GM21717 (cell line): ENCODE measurements around the gene P2RY13.

Experiments
- ATAC-seq: cut with Tn5 transposase; IDR thresholded peaks from one replicate; pipeline ENCODE4 v1.9.1; 2021; ENCODE audit warnings: mild to moderate bottlenecking, moderate library complexity; ENCODE audit not compliant: unreplicated experiment

The P2RY13 gene

DNA sequence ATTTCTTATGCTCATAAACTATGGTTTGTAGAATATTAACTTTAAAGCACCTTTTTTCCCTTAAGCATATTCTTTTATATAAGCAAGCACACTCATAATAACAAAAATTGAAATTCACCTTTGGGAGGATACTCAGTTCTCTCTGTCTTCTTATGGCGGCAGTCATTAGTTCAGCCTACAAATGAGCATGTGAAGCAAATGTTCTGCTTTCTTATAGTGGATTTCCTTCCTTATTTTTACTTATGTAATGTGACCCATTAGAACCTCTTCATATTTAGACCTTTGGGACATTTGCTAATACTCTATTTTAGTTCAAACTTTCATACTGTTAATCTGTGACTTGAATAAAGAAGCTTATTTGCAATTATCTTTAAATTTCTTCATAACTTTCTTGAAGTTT, at the start of gene P2RY13:
TSS of gene P2RY13 (minus strand) at position 187 of the 400 bp plus-strand sequence. CDS start at position 166, 21 bp downstream.
- no peak for ATAC-seq

DNA sequence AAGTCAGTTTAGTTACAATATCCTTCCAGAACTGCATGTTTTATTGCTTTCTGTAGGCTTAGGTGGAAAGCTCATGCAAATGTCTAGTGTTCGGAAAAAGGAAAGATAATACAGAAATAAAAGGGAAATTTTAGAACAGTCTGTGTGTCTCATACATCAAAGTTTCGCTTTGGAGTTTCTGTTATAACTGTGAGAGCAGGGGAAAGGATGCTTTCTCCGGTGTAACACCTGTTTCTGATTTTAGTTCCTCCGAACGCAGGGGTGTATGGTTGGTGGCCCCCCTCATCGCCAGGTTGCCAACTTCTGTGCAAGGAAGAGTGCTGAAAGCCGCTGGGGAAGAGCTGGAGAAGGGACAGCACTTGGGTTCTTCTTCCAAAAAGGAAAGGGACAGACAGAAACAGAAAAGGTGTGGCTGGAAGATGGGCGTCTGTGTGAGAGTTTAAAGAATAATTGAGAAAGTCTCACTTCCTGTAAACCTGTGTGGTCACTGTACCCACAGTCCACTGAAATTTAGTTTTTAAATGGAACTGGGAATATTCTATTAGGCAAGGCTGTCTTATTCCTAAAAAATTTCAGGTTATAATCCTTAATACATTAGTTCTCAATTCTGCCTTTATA, 48.5 kb upstream of the P2RY13 start:
- peak; percentile 61 for ATAC-seq

DNA sequence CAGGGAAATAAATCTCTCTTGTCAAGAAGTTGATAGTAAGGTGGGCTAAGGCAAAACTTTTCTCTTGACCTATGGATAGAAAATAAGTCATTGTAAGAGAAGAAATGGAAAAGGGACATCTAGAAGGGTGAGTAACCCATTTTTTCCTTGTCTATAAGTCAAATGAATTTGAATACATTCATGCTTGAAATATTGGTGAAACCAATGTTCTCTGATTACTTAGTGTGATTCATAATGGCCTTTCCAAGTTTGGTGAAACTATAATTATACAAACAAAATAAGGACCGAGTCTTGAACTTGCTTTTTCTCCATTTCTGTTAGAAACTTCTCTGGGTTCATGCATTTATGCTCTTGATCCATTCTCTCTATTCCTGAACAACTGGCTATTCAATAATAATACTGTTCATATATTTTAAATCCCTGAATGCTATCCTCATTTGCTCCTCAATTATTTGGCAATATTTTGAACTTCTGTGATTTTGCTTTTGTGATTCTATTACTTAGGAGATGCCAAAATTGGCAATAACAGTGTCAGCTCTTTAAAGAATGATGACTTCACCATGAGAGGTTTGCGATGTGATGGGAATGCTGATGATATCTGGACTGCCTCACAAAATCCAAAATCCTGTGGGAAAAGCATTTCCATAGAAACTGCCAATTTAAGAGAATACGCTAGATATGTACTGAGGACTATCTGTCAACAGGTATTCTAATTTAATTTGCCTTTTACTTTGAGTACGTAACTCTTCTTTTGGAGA, 42.9 kb upstream of the P2RY13 start:
- ATAC-seq: no peak

DNA sequence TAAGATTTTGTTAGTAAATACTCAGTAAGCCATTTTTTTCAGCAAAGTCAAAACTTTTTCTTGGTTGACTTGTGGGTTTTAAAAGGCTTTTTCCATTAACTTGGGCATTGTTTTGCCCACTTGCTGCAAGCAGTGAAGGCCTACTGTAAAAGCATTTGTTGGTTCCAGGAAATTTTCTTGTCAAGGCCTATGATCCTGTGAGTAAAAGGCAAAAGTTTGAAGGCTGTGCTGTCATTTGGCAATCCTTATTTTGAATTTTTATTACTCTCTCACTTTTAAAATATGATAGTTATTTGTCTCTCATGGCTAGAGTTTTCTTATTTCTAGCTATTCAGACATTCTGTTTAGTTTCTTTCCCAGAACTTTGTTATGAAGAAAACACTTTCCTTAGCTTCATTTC, 42.2 kb upstream of the P2RY13 start:
- ATAC-seq: no peak

DNA sequence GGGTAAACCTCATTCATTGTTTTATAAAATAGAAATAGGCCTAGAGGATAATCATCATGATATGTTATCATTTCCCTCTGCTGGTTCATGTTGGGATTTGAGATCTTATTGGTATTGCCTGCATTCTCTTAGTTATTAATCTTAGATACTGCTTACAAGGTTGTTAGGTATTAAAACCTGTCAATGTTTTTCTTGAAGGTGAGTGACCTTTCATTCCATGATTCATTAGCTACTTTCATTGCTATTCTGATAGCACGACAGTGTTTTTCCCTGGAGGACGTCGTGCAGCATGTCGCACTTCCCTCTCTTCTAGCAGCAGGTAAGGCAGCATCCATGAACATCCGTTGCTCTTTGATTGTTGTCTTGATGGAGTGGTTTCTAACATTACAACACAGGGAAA, 38.1 kb upstream of the P2RY13 start:
- no peak for ATAC-seq

DNA sequence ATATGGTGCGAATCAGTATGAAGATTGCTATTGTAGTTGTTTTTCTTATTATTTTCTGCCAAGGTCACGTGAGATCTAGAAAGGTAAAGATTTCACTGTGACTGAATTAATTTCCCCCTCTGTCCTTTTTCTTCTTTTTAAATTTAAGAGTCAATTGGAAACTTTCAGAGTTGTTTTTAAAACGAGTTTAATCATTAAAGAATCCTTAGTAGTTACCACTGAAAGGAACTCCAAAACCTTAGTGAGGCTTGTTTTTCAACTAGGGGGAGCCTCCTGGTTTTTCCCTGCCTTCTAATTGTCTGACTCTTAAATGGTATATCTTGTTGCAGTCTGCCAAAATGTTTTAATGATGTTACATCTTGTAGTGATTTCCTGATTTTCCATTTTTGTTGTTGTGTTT, 37.6 kb upstream of the P2RY13 start:
- no peak for ATAC-seq

DNA sequence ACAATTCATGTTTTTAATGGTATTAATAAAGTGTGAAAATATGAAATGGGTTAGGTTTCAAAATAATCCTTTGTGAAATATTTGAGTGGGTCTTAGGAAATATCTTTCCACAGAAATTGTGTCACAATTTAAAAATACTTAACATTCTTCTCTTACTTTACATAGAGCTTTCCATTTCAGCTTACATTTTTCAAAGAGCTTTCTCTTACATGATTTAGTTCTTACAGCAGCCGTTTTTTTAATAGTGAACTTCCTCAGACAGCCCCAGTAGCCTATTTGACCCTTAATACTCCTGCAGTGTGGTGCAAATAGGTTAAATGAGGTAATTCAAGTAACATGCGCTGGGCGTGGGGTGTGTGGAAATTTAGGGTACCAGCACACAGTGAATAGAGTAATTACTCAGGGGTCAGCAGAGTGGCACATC, 33.4 kb upstream of the P2RY13 start:
- no peak for ATAC-seq

DNA sequence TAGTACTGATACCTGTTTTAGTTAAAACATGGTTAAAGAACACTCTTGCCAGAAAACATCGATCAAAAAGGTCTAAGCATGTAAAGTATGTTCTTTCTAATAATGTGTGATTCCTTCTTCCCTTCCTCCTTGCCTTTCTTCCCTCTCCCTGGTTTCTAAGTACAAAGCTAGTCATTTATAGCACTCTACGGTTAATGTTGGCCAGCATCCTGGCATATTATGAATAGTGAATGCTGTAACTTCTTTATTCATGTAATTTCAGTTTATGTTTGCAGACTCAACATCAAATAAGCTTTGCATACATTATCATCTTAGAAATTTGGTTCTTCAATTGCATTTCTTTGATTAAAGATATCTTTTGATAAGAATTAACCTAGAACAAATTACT, 28.1 kb upstream of the P2RY13 start:
- no peak for ATAC-seq

DNA sequence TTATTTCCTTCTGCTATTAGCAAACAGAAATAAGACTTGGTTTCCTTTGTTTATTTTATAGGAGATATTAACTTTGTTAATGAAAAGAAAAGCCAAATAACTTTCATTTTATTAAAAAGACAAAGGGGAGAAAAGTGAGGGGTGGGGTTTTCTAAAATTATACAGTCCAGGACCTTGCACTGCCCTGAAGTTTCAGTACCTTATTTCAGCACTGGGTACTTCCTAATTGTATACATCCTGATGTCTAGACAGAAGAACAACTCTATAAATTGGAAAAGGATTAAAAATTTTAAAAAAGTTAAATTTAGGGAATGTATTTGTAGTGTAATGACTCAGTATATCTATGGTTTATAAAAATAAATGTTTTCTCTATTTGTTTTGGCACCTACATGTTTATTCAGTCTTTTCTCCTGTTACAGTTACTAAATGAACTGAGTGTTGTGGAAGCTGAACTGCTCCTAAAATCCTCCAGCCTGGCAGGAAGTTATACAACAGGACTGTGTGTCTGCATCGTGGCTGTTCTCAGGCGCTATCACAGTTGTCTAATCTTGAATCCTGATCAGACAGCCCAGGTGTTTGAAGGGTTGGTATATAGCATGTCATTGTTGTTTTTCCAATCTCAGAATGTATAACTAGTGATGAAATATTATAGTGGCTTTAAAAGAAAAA, 27.6 kb upstream of the P2RY13 start:
- no peak for ATAC-seq

DNA sequence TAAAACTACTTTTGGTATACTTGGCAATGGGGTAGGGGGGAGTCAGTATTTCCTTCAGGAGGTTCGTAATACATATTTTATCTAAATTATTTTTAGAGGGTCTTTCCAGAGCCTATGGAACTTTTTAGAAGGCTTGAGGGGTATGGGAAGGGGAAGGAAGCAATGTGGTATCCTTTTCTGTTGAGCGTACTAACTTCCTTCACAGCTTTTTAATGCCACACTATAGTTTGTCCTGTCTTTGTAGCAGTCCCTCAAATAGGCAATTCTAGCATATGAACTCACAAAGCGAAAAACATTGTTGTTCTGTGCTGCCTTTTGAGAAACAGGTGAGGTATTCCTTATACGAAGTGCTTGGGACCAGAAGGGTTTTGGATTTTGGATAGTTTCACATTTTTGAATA, 22.3 kb upstream of the P2RY13 start:
- ATAC-seq: peak; percentile 30

DNA sequence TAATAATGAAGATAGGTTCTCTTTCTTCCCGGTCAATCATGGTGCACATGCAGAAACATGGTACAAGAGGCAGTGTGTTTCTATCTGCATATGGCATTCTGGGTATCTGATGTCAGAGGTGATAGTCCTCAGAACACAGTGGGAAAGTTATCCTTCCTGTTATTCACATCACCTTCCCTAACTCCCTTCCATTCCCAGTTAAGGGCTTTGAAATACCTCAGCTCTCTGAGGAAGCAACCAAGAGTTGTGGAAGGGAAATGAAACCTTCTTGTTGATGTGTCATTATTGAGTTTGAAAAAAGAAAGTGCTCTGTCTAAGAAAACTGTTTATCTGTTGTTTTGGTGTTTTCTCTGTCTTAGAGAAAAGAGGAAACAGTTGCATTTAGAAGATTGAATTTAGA, 21.9 kb upstream of the P2RY13 start:
- ATAC-seq: peak; percentile 88

DNA sequence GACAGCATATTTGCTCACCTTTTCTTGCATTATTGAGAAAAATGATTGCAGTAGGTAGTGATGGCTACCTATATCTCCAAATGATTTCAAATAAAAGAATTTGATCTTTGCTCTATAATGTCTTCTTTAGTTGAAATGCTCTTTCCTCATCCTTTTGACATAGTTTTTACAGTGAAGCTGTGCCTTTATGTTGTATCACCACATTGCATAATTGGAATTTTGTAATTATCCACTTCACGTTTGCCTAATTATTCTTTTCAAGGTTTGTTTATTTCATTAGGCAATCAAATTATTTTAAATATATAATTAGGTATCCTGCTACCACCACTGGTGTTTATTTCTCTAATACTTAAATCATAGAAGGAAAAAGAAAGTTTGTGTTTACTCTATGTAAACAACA, 21.3 kb upstream of the P2RY13 start:
- no peak for ATAC-seq

DNA sequence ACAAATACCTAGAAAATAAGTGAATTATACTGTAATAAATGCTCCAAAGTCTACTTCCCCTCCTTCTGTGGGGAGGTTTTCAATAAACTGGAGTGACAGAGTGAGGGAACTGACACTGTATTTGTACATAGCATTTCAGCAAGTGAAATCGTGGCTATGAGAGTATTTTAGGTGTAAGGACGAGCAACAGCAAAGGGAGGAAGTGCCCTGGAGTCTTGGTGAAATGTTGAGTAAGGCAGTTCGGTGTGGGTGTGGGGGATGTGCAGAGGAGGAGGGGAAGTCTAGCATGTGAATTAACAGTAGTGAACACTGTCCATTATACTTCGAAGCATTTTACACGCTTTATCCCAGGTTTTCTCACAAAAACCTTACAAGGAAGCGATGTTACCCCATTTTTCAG, 18.1 kb upstream of the P2RY13 start:
- ATAC-seq: no peak

DNA sequence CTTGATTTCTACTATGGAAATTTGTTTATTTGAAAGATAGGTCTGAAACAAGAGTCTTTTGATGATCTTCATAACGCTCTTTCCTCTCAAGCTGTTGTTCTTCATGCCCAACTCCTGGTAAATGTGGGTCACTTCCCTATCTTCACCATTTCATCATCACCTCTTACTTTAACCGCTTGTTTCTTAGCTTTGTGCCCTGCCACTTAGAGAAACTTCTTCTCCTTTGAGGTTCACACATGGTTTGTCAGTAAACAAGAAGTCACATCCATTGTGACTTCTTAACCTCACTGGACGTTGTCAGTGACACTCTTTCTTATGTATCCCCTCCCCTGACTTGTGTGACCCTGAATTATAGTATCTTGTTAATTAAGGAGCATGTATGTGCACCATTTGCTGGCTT, 16.9 kb upstream of the P2RY13 start:
- ATAC-seq: no peak

DNA sequence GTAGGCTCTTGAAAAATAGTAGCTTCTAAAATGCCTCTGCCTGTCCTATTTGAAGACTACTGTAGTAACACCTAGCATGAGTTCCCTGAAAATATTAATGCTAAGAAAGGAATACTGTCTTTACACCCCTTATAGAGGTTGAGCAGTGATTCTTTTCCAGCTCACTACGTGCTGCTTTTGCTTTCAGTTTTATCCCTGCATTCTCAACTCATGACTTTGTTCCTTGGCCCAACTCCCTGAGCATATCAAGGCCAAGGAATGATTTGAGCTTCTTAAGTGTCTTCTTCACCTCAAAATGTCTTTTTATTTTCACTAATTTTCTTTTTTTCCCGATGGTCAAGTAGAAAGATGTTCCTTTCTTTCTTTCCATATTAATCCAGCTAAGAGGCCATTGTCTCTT, 16.5 kb upstream of the P2RY13 start:
- no peak for ATAC-seq

DNA sequence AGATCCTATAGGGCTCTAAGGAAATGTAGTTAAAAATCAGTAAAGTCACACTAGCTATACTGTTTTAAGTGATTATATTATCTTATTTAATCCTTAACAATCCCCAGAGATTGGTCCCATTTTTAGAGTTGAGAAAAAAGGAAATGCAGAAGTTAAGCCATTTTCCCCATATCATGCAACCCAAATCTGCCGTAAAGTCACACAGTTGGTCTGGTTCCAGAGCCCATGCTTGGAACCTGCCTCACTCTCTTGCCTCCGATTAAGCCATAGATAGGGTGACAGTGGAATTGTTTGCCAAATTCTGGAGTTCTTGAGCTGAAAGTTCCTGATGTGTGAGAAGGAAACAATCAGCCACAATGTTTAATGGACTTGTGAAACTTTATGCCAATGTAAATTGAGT, 2.3 kb upstream of the P2RY13 start:
- ATAC-seq: no peak

DNA sequence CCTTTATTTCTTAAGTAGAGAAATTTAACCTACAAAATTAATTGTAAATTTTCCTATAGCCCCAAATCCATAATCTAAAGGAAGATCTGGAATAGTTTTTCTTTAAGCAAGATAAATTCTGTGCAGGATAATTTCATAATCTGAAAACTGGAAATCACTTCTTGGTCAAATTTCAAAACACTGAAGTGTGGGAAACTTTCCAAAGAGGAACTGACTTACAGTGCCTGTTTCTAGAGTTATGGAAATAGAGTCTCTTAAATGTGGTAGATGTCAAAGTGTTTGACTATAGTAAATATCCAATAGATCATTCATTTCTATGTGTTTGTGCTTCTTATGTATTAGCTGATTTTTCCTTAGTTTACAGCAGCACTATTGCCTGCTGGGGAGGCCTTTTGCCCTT, 1.6 kb upstream of the P2RY13 start:
- ATAC-seq: no peak

DNA sequence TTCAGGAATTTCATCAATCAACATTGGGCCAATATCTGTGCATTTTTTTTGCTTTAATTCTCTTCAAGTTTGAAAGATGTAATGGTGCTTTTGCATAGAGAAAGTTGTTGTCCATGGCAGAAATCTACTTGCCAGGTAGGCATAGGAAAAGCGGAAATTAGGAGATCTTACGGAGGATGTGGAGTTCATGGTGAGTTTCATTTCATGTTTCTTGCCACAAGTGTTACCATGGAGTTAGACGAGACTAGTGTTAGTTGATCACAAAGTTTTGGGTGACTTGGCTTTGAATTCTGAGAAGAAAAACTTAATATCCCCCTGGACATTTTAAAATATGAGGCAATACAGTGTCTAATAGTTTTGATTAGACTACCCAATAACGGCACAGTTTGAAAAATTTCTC, 1.0 kb upstream of the P2RY13 start:
- no peak for ATAC-seq

DNA sequence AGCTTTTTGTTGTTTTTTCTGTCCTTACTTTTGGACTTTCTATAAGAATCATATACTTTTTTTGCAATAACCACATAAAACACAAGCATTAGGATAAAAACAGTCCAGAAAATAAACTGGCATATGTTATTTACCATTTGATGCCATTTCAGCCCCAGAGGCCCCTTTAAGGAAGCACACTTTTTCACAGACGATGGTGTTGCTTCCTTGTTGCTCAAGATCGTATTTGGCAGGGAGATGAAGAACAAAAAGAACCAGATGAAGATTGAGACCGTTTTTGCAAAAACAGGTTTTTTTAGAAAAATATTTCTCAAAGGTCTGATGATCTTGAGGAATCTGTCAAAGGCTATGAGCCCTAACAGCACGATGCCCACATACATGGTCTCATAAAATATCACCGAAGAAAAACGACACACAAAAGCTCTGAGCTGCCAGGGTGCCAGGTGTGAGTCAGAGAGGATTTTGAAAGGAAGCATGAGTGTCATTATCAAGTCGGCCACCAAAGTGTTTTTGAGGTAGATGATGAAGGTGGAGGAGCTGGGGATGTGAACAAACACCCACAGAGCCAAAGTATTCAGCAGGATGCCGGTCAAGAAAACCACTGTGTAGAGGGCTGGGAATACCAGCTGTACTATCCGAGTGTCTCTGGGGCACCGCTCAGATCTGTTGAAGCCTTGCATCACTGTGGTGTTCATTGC, 902 bp downstream of the P2RY13 start:
- ATAC-seq: no peak

DNA sequence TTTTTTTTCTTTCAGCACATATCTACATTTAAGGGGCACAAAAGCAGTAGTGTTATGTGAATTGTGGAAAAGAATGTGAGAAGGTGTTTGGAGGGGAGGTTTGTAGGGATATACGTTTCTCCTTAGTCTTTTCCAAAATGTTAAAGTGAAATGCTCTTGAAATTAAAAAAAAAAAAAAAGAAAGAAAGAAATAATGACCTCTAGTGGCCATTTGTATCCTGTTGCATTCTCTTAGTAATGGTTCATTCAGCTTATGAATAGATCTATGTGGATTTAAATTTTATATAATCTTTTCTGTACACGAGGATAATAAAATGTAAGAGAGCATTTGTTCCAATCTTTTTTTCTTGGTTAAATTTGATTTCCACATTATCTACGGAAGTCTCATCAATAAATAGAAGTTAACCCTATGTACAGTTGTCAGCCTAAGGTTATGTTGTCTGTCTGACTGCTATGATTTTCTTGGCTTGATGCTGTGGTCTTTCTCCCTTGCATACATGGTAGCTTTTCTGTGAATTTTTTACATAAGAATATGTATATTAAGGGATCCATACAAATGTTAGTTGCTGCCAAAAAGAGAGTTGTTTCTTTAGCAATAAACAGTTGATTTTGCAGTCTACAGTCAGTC, 1.7 kb downstream of the P2RY13 start:
- ATAC-seq: no peak

DNA sequence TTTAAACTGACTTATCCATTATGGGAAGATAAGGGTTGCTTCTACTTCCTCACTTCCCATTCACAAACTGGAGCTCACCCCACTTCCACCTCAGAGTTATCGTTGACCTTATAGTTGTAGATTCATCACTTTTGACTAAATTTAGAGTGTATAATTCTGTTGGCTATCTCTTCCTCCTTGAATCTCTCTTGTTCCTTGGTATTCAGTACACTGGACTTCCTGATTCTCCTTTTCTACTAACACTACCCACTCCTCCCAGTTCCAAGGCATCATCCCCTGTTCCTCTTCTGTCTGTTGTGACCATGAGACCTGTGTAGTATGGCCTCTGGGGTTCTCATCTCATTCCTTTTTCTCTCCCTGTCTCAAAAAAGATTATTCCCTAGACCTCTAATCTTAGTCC, 6.8 kb downstream of the P2RY13 start:
- ATAC-seq: no peak
